Psoas muscle (tissue), 8 donors: Measurements from ENCODE around the gene ZNF664. TPM values are rescaled to one million over a fixed set of nuclear protein-coding genes. Genes with fewer than 3 reads are reported as not detected.

Source experiments
- ATAC-seq, 4 donors: fragments of 200-7000 bp; cut with Tn5 transposase; one replicate each; pipeline ENCODE4 v1.9.1; 2020; ENCODE audit warnings: moderate library complexity in 3 of 4, mild to moderate bottlenecking in 2 of 4
- DNase-seq, 2 donors: peaks; one replicate each; pipeline ENCODE4 v3.0.0-alpha.2; 2020
- H3K27ac ChIP-seq: fragments of 200-600 bp; one replicate; pipeline ENCODE4 v1.8.0; 2022
- H3K27me3 ChIP-seq, 3 donors: fragments of 200-600 bp in 1 of 3; one replicate each; pipeline versions ENCODE4 v1.6.1 to v1.8.0; 2013 to 2022; ENCODE audit warnings: low read length in 2 of 3, mild to moderate bottlenecking in 2 of 3, moderate library complexity in 1 of 3; ENCODE audit not compliant: insufficient read depth in 3 of 3
- H3K36me3 ChIP-seq, 2 donors: fragments of 200-600 bp in 1 of 2; one replicate each; pipeline versions ENCODE4 v1.6.1 to v1.8.0; 2013 to 2022; ENCODE audit warnings: low read depth in 1 of 2, mild to moderate bottlenecking in 1 of 2, moderate library complexity in 1 of 2; ENCODE audit not compliant: insufficient read depth in 1 of 2
- H3K4me1 ChIP-seq: fragments of 200-600 bp; one replicate; pipeline ENCODE4 v1.8.0; 2022
- H3K4me3 ChIP-seq: fragments of 200-600 bp; one replicate; pipeline ENCODE4 v1.8.0; 2022; ENCODE audit warnings: mild to moderate bottlenecking
- H3K9me3 ChIP-seq: fragments of 200-600 bp; one replicate; pipeline ENCODE4 v1.8.0; 2022
- WGBS, 3 donors: extraction: QIAGEN DNeasy Blood & Tissue Kit; methylation state at CpG; one replicate each; pipeline versions ENCODE4 v1.1.6 to v1.1.7; 2013; 5-methylcytosine and 5-hydroxymethylcytosine counted together
- intact Hi-C, 2 donors: fragments of 100-400 bp; cut with DNase I; formaldehyde crosslinking; loops; one replicate each; pipeline versions ENCODE4 v1.11.0 to v1.14.2; 2022
- polyA plus RNA-seq, 3 donors: library from polyadenylated mRNA; stranded (reverse); fragments of 200-250 nt; gene quantifications; one replicate each; pipeline ENCODE4 v1.2.3, GENCODE V29; 2013
- total RNA-seq, 4 donors: library from RNA; stranded (reverse); fragmentation: NEBNext Ultra II Directional in 2 of 4; extraction: Animal tissue kit (Norgen Biotek cat#: 25700) in 2 of 4; gene quantifications; one replicate each; pipeline versions ENCODE4 v1.2.1 to v1.2.4, GENCODE V29; 2021 to 2023
- TF ChIP-seq, protein P1 (sequence below): fragments of 200-600 bp; IDR thresholded peaks from one replicate; pipeline ENCODE4 v1.8.0; 2022; ENCODE audit warnings: antibody characterized with exemption
- donor health status: healthy with polysubstance abuse.
- donor health status: DM: no; HTN: no; CAD: no; lungs with moderate emphysema.
- donor health status: Bipolar disorder and iron deficiency.
- donor health status: healthy.
- donor health status: DM: yes; HTN: yes; CAD: no.
- donor health status: DM: no; HTN: no; CAD: no.
- donor health status: DM: no; HTN: no; CAD: no.
- donor health status: DM: yes; HTN: yes; CAD: no.

ZNF664 gene
- total and polyA plus RNA-seq, 7 donors: 25.1 to 69.3 (median 39.1) TPM

DNA sequence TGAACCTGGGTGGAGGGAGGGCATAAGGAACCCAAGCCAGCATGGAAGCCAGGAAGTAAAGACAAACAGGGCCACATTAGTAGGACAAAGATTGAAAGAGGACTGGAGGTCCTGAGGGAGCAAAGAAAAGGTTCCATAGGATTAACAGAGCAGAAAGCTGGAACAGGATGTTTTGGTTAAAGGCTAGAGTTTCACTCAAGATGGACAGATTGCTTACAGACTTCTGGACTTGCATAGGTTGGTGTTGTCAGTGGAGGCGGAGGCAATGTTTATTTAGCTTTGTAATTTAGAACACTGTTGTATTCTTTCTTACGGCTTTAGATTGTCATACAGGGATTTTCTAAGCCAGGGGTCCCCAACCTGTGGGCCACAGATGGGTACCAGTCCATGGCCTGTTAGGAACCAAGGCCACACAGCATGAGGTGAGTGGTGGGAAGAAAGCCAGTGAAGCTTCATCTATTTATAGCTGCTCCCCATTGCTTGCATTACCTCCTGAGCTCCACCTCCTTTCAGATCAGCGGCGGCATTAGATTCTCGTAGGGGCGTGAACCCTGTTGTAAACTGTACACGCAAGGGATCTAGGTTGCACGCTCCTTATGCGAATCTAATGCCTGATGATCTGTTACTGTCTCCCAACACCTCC is 31.3 kb downstream of the ZNF664 start:
- ATAC-seq (peak in 3 of 4 donors; percentile 29 to 53 (median 50)), DNase-seq (no peak)
- Histone ChIP-seq H3K9me3 (no peaks in the 10 kb centered on the region), H3K27me3 (no peaks in the 10 kb centered on the region), H3K4me3 (no peak overlapping the region), H3K4me1 (peaks cover 40% of the 10 kb centered on the region), H3K27ac (no peak overlapping the region), H3K36me3 (peaks cover 2 to 31% of the 10 kb centered on the region in 2 donors)
- intact Hi-C loops: no loop called here
- TF ChIP-seq, protein P1, sequence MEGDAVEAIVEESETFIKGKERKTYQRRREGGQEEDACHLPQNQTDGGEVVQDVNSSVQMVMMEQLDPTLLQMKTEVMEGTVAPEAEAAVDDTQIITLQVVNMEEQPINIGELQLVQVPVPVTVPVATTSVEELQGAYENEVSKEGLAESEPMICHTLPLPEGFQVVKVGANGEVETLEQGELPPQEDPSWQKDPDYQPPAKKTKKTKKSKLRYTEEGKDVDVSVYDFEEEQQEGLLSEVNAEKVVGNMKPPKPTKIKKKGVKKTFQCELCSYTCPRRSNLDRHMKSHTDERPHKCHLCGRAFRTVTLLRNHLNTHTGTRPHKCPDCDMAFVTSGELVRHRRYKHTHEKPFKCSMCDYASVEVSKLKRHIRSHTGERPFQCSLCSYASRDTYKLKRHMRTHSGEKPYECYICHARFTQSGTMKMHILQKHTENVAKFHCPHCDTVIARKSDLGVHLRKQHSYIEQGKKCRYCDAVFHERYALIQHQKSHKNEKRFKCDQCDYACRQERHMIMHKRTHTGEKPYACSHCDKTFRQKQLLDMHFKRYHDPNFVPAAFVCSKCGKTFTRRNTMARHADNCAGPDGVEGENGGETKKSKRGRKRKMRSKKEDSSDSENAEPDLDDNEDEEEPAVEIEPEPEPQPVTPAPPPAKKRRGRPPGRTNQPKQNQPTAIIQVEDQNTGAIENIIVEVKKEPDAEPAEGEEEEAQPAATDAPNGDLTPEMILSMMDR: no peak
- 62 to 95% (median 72%) methylated on average over 9 of the region's 9 CpGs for WGBS, 3 donors

DNA sequence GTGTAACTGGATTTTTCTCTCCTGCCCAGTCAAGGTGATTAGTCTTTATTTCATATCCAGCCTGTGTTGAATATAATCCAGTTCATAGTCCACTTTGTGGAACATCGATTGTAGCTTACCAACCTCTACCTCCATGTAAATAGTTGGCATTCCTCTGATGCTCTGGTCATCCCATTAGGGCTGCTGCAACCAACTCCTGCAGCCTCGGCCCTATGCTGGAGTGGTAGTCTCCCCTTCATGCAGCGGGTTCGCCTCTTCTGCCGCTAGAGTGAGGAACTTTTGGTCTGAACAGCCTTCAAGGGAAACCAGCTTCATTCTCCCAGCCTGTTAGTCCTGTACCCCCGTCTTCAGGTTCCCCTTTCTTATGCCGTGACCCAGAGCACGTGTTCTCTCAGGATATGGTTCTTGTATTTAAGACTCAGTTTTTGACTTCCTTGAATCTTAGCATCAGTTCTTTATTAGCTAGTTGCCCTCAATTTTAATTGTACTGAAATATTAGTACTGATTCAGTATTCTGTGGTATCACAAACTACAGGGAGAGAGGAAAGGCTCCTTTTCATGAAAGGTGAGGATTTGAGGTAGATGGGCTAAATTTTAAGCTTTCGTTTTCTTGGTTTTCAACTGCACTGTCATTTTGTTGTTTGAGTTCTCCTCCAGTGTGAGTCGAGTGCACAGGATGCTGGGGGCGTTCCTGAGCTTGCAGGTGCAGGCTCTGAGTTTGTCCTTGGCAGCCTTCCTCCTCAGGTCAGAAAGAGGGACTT is 33.2 kb downstream of the ZNF664 start:
- intact Hi-C loops: no loop called here
- TF ChIP-seq, protein P1: no peak

GRCh38 chr12:124006846-124007713 is 34.1 kb downstream of the ZNF664 start:
- TF ChIP-seq, protein P1: no peak
- intact Hi-C loops: no loop called here
- Histone ChIP-seq H3K36me3 (peaks cover 4 to 27% of the 10 kb centered on the region in 2 donors), H3K9me3 (no peaks in the 10 kb centered on the region), H3K4me3 (no peak overlapping the region), H3K27me3 (no peaks in the 10 kb centered on the region), H3K27ac (no peak overlapping the region), H3K4me1 (peaks cover 40% of the 10 kb centered on the region)
- ATAC-seq: no peak
- 73 to 81% (median 78%) methylated on average over 14 of the region's 14 CpGs for WGBS, 3 donors
- no peak for DNase-seq

More for the DNA sequence above, 33.2 kb downstream of the ZNF664 start:
- no peak for DNase-seq
- H3K27me3 ChIP-seq: no peaks in the 10 kb centered on the region
- peaks cover 40% of the 10 kb centered on the region for H3K4me1 ChIP-seq
- H3K36me3 ChIP-seq: peaks cover 0 to 27% of the 10 kb centered on the region in 2 donors
- peak in 2 of 4 donors; percentile 5 to 16 for ATAC-seq
- H3K27ac ChIP-seq: no peak overlapping the region
- no peak overlapping the region for H3K4me3 ChIP-seq
- no peaks in the 10 kb centered on the region for H3K9me3 ChIP-seq
- WGBS, 3 donors: 67 to 75% (median 73%) methylated on average over 11 of the region's 11 CpGs

DNA sequence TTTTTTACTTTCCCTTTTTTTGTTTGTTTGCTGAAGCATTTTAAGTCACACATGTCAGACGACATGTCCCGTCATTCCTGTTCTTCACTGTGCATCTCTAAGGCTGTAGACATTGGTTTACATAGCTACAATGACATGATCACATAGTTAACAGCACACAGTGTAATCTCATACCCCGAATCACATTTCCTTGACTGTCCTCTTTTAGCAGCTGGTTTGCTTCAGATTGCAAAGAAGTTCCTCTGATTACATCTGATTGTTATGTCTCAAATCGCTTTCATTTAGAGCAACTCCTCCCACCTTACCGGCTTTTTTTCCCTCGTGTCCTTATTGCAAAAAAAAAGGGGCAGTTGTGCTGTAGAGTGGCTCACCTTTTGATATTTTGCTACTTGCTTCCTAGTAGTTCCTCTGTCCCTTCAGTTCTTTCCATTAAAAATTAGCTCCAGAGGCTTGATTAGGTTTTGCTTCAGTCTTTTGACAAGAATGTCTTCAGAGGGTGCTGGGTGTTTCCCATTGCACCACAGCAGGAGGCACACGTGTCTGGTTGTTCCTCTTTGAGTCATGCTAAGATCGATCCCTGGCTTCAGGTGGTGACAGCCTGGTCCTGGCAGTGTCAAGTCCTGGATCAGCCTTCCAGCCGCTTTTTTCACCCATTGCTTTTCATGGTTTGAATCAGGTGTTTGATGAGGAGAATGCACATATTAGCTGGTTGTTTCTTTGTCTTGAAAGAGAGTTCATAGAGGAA is 35.0 kb downstream of the ZNF664 start:
- intact Hi-C loops: no loop called here
- H3K27me3 ChIP-seq: no peaks in the 10 kb centered on the region
- peaks cover 4 to 36% of the 10 kb centered on the region in 2 donors for H3K36me3 ChIP-seq
- peak overlapping the region; percentile 20 for H3K27ac ChIP-seq
- no peak overlapping the region for H3K4me3 ChIP-seq
- no peaks in the 10 kb centered on the region for H3K9me3 ChIP-seq
- TF ChIP-seq, protein P1: no peak
- DNase-seq: no peak
- H3K4me1 ChIP-seq: peaks cover 40% of the 10 kb centered on the region
- peak; percentile 61 to 89 (median 66) for ATAC-seq
- WGBS, 3 donors: 28 to 53% (median 30%) methylated on average over 9 of the region's 9 CpGs
